ENCODE results near the gene BICRA.

GRCh38 chr19:47749326-47749725 lies 140.4 kb downstream of the BICRA start:
- no peak for TF ChIP-seq RBM14 (IDR thresholded peaks at IDR 0.05; ENCODE audit: borderline replicate concordance, insufficient read depth, low read depth, low read length)
- TF ChIP-seq ZNF445 (CRISPR knock-in tag; IDR thresholded peaks at IDR 0.05; ENCODE audit: low read depth): no peak
- TF ChIP-seq HDAC3 (IDR thresholded peaks at IDR 0.05; ENCODE audit: borderline replicate concordance, partially characterized antibody): no peak
- no peak for TF ChIP-seq CTCF (IDR thresholded peaks at IDR 0.05 in 2 of 3, conservative IDR thresholded peaks at IDR 0.05 in 1 of 3; ENCODE audit: insufficient read depth in 2 of 3, low read depth in 1 of 3, low read length in 3 of 3)
- no peak for TF ChIP-seq ZFP30 (CRISPR knock-in tag; IDR thresholded peaks at IDR 0.05; ENCODE audit: borderline replicate concordance)
- TF ChIP-seq SMC3 (conservative IDR thresholded peaks at IDR 0.05; ENCODE audit: insufficient read depth, low read depth, low read length): no peak
- TF ChIP-seq RBBP5 (IDR thresholded peaks at IDR 0.05; ENCODE audit: borderline replicate concordance, insufficient read depth, low read length, poor library complexity, severe bottlenecking): no peak
- TF ChIP-seq ZNF274 (IDR thresholded peaks at IDR 0.05; ENCODE audit: borderline replicate concordance, low read depth, low read length): no peak

All from K562 (cell line).